ENCODE measurements around the gene ADNP2.

The ADNP2 gene

DNA sequence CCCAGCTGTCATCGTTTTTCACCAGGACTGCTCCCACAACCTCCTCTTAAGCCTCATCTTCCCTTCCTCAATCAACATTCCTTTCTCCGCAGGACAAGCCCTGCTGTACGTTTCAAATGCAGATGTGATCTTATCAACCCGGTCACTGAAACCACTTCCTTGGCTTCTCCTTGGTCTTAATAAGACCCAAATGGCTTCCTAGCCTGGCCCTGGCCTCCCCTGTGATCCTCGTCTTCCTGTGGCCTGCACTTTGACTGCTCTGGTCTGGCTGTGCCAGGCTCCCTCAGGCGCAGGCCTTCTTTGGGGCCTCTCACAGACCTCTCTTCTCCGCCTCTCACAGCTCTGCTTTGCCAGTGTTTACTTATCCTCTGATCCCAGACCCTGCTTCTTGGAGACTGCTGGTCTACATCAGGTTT lies 4.7 kb upstream of the ADNP2 start:
- no peak overlapping the region for H3K4me3 ChIP-seq (replicated peaks in 1 of 2; ENCODE audit: low read depth in 2 of 2, low read length in 2 of 2)
- TF ChIP-seq CTCF (IDR thresholded peaks at IDR 0.05; ENCODE audit: low read depth, low read length): no peak

DNA sequence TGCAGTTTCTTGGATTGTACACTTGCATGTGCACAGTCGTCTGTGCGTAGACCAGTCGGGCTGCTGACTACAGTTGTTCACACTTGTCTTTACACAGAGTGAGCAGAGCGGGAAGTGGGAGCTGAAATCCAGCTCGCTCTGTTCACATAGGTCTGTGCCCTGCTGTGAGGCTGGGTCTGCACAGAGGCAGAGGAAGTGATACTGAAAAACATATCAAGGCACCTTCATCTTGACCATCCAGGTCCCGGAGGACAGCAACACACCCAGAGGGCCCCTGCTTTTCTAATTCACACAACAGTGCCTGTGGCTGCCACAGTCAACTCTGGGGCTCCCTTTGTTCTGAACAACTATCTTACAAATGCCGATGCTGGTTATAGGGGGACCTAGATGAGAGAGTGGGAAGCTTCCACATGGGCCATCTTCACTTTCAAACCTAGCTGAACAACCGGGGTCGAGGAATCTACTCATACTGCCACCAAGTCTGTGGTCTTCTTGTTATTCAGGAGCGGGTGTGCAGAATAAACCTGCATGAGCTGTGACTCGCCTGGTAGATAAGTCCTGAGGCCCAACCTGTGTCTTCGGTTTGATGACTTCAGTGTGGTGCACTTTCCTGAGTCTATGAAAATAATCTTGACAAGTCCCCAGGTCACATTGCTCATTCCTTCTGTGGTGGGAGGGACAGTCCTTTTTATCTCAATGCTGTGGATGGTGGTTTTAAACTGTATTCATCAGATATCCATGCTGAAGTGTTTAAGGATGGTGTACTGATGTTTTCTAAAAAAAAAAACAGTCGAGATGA lies 3.5 kb upstream of the ADNP2 start:
- H3K4me3 ChIP-seq (replicated peaks in 1 of 2; ENCODE audit: low read depth in 2 of 2, low read length in 2 of 2): no peak overlapping the region

More for the DNA sequence above, 4.7 kb upstream of the ADNP2 start:
- DNase-seq (ENCODE audit: low read depth in 2 of 2): no peak

DNA sequence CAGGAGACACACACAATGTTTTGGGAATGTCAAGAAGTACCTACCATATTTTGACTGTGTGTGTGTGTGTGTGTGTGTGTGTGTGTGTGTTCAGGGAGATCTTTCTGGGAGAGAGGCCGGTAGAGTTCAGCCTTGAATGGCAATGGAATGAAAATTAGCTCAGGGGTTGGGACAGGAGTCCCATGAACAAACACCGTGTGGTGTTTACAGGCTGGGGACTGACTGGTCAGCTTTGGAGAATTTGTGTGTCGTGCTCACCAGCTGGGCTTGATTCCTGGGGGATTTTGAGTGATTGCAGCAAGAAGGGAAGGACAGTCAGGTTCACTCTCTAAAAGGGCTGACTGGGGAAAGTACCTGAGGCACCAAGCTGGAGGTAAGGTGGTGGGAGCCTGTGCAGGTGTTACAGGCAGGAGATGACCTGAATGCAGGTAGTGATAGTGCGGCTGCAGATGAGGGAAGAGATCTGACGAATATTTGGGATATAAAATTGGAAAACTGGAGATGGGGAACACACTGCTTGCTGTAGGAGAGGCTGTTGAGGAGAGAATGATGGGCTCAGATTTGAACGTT lies 2.5 kb upstream of the ADNP2 start:
- peak in 1 of 2 donors; percentile 27 for DNase-seq (ENCODE audit: low read depth in 2 of 2)
- no peak overlapping the region for H3K4me3 ChIP-seq (replicated peaks in 1 of 2; ENCODE audit: low read depth in 2 of 2, low read length in 2 of 2)
- no peak for TF ChIP-seq CTCF (IDR thresholded peaks at IDR 0.05; ENCODE audit: low read depth, low read length)

More for the DNA sequence above, 3.5 kb upstream of the ADNP2 start:
- no peak for TF ChIP-seq CTCF (IDR thresholded peaks at IDR 0.05; ENCODE audit: low read depth, low read length)
- DNase-seq (ENCODE audit: low read depth in 2 of 2): no peak

GRCh38 chr18:80107426-80107825 lies 1.6 kb upstream of the ADNP2 start:
- no peak overlapping the region for H3K4me3 ChIP-seq (replicated peaks in 1 of 2; ENCODE audit: low read depth in 2 of 2, low read length in 2 of 2)
- DNase-seq (ENCODE audit: low read depth in 2 of 2): no peak
- no peak for TF ChIP-seq CTCF (IDR thresholded peaks at IDR 0.05; ENCODE audit: low read depth, low read length)

DNA sequence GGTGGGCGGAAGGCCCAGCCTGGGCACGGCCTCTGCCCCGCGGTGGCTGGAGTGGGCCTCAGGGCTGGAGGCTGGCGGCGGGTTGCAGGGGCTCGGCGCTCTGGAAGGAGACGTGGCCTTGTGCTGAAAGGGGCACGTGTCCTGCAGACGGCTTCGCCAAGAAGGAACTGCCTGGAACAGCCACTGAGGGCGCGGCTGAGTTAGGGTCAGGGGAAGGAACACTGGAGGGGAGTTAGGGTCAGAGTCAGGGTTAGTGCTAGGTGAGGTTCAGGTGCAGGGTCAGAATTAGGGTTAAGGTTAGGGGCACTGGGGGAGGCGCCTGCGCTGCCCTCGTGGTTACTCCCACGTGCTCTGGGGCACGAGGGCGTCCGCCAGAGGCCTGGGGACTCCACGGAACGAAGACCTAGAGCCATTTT lies 933 bp upstream of the ADNP2 start:
- no peak for TF ChIP-seq CTCF (IDR thresholded peaks at IDR 0.05; ENCODE audit: low read depth, low read length)
- no peak overlapping the region for H3K4me3 ChIP-seq (replicated peaks in 1 of 2; ENCODE audit: low read depth in 2 of 2, low read length in 2 of 2)

DNA sequence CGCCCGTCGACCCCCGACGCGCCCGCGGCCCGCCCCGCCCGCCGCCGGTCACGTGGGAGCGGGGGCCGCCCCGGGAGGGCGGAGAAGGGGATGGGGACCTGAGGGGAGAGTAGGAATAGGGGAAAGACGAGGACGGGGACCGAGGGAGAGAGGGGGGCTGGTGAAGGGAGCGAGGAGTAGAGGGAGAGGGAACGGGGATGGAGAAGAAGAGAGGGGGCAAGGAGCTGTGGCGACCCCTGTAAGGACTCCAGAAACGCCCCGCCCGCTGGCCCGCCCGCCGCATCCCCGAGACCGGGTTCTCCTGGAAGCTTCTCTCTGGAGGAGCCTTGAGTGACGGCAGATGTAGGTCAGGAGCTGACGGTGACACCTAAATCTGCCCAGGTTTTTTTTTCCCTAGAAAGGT lies 615 bp downstream of the ADNP2 start:
- DNase-seq (ENCODE audit: low read depth in 2 of 2): peak; percentile 39 to 42
- TF ChIP-seq CTCF (IDR thresholded peaks at IDR 0.05; ENCODE audit: low read depth, low read length): no peak
- H3K4me3 ChIP-seq (replicated peaks in 1 of 2; ENCODE audit: low read depth in 2 of 2, low read length in 2 of 2): peak overlapping the region; percentile 75

More for the DNA sequence above, 933 bp upstream of the ADNP2 start:
- DNase-seq (ENCODE audit: low read depth in 2 of 2): no peak

Data from cardiac fibroblast (primary cell).